Amygdala (tissue), 56 donors: ENCODE data around the gene MARCHF2.
A peak's percentile ranks its signal among the peaks of the same experiment; 100 is the strongest.
"Not testable (repeated sequence)": the region's sequence is repeated elsewhere in the genome, so short reads cannot be mapped to it uniquely, and the experiment has no call there.

Experiments
- DNase-seq, 56 donors: peaks; one replicate each; lab custom pipeline; 2025; lab: John Stamatoyannopoulos, UW

The MARCHF2 gene

DNA sequence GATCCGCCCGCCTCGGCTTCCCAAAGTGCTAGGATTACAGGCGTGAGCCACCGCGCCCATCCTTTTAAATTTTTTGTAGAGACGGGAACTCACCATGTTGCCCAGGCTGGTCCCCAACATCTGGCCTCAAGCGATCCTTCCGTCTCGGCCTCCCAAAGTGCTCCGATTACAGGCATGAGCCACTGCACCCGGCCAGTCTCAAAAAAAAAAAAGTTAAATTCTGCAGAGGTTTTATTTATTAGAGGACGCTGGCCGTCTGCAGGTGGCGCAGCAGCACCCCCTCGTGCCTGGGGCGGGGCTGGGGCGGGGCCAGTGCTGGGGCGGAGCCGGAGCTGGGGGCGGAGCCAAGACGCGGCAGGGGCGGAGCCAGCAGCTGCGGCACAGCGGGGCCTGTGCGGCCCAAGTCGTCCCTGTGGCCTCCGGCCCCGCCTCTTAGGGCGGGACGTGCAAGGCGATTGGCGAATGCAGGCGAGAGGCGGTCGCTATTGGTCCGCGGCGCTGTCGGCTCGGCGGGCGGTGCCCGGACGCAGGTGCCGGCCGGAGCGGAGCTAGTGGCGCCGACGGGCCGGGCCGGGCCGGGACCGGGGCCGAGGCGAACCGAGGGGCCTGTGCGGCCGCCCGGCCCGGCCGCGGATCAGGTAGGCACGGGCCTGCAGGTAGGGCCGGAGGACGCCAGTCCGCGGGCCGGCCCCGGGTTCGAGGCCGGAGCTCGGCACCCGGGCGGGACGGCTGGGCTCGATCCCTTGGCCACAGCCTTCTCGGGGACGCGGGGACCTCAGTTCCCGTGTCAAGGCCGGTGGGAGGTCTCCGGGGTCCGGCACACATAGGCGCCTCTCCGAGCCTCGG lies at the start of gene MARCHF2:
Gene MARCHF2 (plus strand): TSS at position 523 of the 846 bp plus-strand sequence. CDS start 8,536 bp downstream, outside the sequence.
- DNase-seq: peak; percentile 69 to 98 (median 92)

- peak in 35 of 56 donors; percentile 10 to 66 (median 43) for DNase-seq
Observed at GRCh38 chr19:8363803-8364771, 49.0 kb upstream of the MARCHF2 start, which contains the start of gene ANGPTL4. Gene ANGPTL4, plus strand, starts transcription at chr19:8364155. Its CDS starts 167 bp downstream, at chr19:8364322.

- DNase-seq: no peak
Observed at GRCh38 chr19:8366121-8366581, 47.0 kb upstream of the MARCHF2 start.

GRCh38 chr19:8366961-8367326 lies 46.2 kb upstream of the MARCHF2 start:
- DNase-seq: peak in 8 of 56 donors; percentile 15 to 56 (median 46)

GRCh38 chr19:8367327-8368001 lies 45.6 kb upstream of the MARCHF2 start:
- DNase-seq: peak in 54 of 56 donors; percentile 12 to 85 (median 64)

DNA sequence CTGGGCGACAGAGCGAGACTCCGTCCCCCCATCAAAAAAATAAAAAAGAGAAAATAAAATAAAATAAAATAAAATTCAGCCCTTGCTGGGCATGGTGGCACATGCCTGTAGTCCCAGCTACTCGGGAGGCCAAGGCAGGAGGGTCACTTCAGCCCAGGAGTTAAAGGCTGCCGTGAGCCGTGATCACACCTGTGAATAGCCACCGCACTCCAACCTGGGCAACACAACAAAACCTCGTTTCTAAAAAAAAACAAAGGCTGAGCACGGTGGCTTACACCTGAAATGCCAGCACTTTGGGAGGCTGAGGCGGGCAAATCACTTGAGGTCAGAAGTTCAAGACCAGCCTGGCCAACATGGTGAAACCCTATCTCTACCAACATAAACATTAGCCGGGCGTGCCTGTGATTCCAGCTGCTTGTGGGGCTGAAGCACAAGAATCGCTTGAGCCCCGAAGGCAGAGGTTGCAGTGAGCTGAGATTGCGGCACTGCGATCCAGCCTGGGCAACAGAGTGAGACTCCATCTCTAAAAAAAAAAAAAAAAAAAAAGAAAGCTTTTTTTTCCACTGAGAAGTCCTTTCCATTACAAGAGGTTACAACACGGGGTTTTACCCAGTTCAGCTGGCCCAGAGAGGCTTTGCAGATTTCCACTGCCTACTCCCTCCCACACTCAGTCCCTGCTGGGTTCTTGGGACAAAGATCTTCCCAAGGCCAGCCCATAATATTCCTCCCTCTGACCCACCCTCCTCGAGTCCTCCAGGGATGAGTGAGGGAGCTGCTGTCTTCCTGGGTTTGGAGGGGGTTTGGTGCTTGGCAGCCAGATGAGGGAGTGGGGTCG lies 42.7 kb upstream of the MARCHF2 start:
- no peak for DNase-seq

DNA sequence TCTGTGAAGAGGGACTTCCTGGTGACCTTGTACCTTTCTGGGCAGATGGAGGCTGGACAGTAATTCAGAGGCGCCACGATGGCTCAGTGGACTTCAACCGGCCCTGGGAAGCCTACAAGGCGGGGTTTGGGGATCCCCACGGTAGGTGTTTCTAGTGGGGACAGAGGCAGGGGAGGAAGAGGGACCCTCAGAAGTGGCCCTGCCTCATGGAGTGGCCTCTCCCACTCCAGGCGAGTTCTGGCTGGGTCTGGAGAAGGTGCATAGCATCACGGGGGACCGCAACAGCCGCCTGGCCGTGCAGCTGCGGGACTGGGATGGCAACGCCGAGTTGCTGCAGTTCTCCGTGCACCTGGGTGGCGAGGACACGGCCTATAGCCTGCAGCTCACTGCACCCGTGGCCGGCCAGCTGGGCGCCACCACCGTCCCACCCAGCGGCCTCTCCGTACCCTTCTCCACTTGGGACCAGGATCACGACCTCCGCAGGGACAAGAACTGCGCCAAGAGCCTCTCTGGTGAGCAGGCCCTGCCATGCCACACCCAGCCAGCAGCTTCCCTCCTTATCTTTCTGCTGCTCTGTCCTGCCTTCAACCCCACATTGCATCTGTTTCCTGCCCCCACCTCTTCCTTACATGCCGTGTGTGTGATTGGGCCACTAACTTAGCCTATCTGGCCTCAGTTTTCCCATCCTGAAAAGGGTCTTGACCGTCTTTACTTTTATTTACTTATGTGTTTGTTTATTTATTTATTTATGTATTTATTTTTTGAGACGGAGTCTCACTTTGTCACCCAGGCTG lies 41.9 kb upstream of the MARCHF2 start:
- DNase-seq: no peak

DNA sequence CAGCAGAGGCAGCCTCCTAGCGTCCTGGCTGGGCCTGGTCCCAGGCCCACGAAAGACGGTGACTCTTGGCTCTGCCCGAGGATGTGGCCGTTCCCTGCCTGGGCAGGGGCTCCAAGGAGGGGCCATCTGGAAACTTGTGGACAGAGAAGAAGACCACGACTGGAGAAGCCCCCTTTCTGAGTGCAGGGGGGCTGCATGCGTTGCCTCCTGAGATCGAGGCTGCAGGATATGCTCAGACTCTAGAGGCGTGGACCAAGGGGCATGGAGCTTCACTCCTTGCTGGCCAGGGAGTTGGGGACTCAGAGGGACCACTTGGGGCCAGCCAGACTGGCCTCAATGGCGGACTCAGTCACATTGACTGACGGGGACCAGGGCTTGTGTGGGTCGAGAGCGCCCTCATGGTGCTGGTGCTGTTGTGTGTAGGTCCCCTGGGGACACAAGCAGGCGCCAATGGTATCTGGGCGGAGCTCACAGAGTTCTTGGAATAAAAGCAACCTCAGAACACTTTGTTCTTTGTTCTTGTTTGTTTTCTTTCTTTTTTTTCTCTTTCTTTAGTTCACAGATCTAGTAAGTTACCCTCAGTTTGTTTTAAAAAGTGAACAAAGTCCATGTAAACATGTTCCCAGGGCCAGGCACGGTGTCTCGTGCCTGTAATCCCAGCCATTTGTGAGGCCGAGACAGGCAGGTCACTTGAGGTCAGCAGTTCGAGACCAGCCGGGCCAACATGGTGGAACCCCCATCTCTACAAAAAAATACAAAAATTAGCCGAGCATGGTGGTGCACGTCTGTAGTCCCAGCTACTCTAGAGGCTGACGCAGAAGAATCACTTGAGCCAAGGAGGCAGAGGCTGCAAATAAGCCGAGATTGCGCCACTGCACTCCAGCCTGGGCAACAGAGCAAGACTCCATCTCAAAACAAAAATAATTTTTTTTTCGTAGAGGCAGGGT lies 39.0 kb upstream of the MARCHF2 start:
- DNase-seq: peak in 3 of 56 donors; percentile 8 to 42 (median 27)

DNA sequence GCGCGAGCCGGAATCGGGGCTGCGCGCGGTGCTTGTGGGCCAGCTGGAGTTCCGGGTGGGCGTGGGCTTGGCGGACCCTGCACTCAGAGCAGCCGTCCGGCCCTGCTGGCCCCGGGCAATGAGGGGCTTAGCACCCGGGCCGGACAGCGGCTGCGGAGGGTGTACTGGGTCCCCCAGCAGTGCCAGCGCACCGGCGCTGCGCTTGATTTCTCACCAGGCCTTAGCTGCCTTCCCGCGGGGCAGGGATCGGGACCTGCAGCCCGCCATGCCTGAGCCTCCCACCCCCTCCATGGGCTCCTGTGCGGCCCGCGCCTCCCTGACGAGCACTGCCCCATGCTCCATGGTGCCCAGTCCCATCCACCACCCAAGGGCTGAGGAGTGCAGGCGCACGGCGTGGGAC lies 37.3 kb upstream of the MARCHF2 start:
- not testable (repeated sequence) for DNase-seq

GRCh38 chr19:8376373-8376974 lies 36.6 kb upstream of the MARCHF2 start:
- not testable (repeated sequence) for DNase-seq

GRCh38 chr19:8377598-8377997 lies 35.5 kb upstream of the MARCHF2 start:
- DNase-seq: no peak

- DNase-seq: not testable (repeated sequence)
Observed at GRCh38 chr19:8379156-8379891, 33.8 kb upstream of the MARCHF2 start.

DNA sequence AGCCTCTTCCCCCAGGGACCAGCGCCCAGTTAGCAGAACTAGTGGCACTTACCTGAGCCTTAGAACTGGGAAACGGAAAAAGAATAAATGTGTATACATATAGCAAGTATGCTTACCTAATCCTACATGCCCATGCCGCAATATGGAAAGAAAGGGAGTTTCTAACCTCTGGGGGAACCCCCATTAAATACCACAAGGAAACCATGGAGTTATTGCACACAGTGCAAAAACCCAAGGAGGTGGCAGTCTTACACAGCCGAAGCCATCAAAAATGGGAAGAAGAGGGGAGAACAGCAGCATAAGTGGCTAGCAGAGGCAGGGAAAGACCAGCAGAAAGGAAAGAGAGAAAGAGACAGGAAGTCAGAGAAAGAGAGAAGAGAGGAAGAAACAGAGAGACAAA lies 28.5 kb upstream of the MARCHF2 start:
- not testable (repeated sequence) for DNase-seq

DNA sequence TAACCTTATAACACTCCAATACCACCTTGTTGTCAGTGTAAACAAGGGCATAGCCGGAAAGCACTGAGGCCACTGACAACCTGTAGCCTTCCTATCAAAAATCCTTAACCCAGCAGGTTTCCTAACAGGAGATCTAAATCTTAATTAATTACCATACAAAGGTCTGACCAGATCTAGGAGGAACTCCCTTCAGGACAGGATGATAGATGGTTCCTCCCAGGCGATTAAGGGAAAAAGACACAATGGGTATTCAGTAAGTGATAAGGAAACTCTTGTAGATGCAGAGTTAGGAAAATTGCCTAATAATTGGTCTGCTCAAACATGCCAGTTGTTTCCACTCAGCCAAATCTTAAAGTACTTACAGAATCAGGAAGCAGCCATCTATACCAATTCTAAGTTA lies 28.0 kb upstream of the MARCHF2 start:
- not testable (repeated sequence) for DNase-seq

DNA sequence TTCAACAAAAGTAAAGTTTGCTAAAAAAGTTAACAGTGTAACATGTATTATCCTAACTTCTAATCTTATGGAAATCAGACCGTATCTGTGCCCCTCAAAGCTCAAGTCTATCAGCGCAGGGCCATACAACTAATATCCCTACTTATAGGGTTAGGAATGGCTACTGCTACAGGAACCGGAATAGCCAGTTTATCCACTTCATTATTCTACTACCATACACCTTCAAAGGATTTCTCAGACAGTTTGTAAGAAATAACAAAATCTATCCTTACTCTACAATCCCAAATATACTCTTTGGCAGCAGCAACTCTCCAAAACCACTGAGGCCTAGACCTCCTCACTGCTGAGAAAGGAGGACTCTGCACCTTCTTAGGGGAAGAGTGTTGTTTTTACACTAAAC lies 27.5 kb upstream of the MARCHF2 start:
- not testable (repeated sequence) for DNase-seq

DNA sequence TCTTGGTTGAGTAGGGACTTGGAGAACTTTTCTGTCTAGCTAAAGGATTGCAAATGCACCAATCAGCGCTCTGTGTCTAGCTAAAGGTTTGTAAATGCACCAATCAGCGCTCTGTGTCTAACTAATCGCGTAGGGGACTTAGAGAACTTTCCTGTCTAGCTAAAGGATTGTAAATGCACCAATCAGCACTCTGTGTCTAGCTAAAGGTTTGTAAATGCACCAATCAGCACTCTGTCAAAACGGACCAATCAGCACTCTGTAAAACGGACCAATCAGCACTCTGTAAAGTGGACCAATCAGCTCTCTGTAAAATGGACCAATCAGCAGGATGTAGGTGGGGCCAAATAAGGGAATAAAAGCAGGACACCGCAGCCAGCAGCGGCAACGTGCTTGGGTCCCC lies 26.7 kb upstream of the MARCHF2 start:
- DNase-seq: not testable (repeated sequence)
